HepG2 (cell line): ENCODE data around the gene ENTPD6. TPM values are rescaled to one million over a fixed set of nuclear protein-coding genes. Genes with fewer than 3 reads are reported as not detected.
A peak's percentile ranks its signal among the peaks of the same experiment; 100 is the strongest.

Experiments used
- CBFB ChIP-seq: sonication (generic); formaldehyde crosslinking; IDR thresholded peaks from 2 replicates; pipeline ENCODE4 v1.4.0; 2020; ENCODE audit warnings: missing genetic modification reagents
- DNMT1 ChIP-seq: sonication (generic); formaldehyde crosslinking; IDR thresholded peaks from 2 replicates; pipeline ENCODE4 v1.5.1; 2020; ENCODE audit warnings: mild to moderate bottlenecking, missing genetic modification reagents
- HHEX ChIP-seq: IDR thresholded peaks from 2 replicates; pipeline ENCODE4 v1.6.1; 2016; ENCODE audit warnings: control low read depth
- NCOA1 ChIP-seq: sonication (generic); formaldehyde crosslinking; IDR thresholded peaks from 2 replicates; pipeline ENCODE4 v1.9.0; 2021; ENCODE audit warnings: missing genetic modification reagents
- NCOA5 ChIP-seq: sonication (generic); formaldehyde crosslinking; IDR thresholded peaks from 2 replicates; pipeline ENCODE4 v1.4.0; 2020; ENCODE audit warnings: missing genetic modification reagents
- NR2F2 ChIP-seq: IDR thresholded peaks from 2 replicates; pipeline ENCODE4 v1.6.1; 2012; ENCODE audit warnings: low read depth, inconsistent platforms, borderline replicate concordance
- NRL ChIP-seq: sonication (generic); formaldehyde crosslinking; IDR thresholded peaks from 2 replicates; pipeline ENCODE4 v1.5.0; 2020; ENCODE audit warnings: missing genetic modification reagents, mild to moderate bottlenecking, moderate library complexity, borderline replicate concordance
- RORA ChIP-seq: sonication (generic); formaldehyde crosslinking; IDR thresholded peaks from 2 replicates; pipeline ENCODE4 v1.5.0; 2020; ENCODE audit warnings: mild to moderate bottlenecking, missing genetic modification reagents, moderate library complexity
- TAF1 ChIP-seq: sonication (generic); formaldehyde crosslinking; IDR thresholded peaks from 2 replicates; pipeline ENCODE4 v1.4.0; 2020; ENCODE audit warnings: missing genetic modification reagents
- TFDP2 ChIP-seq: sonication (generic); formaldehyde crosslinking; IDR thresholded peaks from 2 replicates; pipeline ENCODE4 v1.4.0; 2020; ENCODE audit warnings: missing genetic modification reagents
- THRA ChIP-seq: sonication (generic); formaldehyde crosslinking; IDR thresholded peaks from 2 replicates; pipeline ENCODE4 v1.4.0; 2020; ENCODE audit warnings: missing genetic modification reagents, borderline replicate concordance
- YY1 ChIP-seq: IDR thresholded peaks from 2 replicates; pipeline ENCODE4 v1.6.1; 2011; ENCODE audit warnings: low read length, low read depth, moderate library complexity, mild to moderate bottlenecking; ENCODE audit not compliant: insufficient read depth, insufficient replicate concordance
- ZKSCAN5 ChIP-seq: sonication (generic); formaldehyde crosslinking; IDR thresholded peaks from 2 replicates; pipeline ENCODE4 v1.5.1; 2020; ENCODE audit warnings: mild to moderate bottlenecking, missing genetic modification reagents
- ZNF10 ChIP-seq: sonication (generic); formaldehyde crosslinking; IDR thresholded peaks from 2 replicates; pipeline ENCODE4 v1.4.0; 2020; ENCODE audit warnings: mild to moderate bottlenecking, low read depth, missing genetic modification reagents, borderline replicate concordance
- ZNF207 ChIP-seq: fragments of 450-650 bp; IDR thresholded peaks from 2 replicates; pipeline ENCODE4 v1.6.1; 2016; ENCODE audit warnings: antibody characterized with exemption, borderline replicate concordance
- ZNF235 ChIP-seq: sonication (generic); formaldehyde crosslinking; IDR thresholded peaks from 2 replicates; pipeline ENCODE4 v1.8.1; 2023; ENCODE audit warnings: mild to moderate bottlenecking, missing genetic modification reagents, borderline replicate concordance
- ZNF251 ChIP-seq: sonication (generic); formaldehyde crosslinking; IDR thresholded peaks from 2 replicates; pipeline ENCODE4 v1.9.0; 2021; ENCODE audit warnings: mild to moderate bottlenecking, missing genetic modification reagents
- ZNF256 ChIP-seq: sonication (generic); formaldehyde crosslinking; conservative IDR thresholded peaks from 2 replicates; pipeline ENCODE4 v1.4.0; 2020; ENCODE audit warnings: missing genetic modification reagents
- ZNF446 ChIP-seq: sonication (generic); formaldehyde crosslinking; IDR thresholded peaks from 2 replicates; pipeline ENCODE4 v1.5.0; 2020; ENCODE audit warnings: mild to moderate bottlenecking, missing genetic modification reagents
- ZNF749 ChIP-seq: sonication (generic); formaldehyde crosslinking; IDR thresholded peaks from 2 replicates; pipeline ENCODE4 v1.8.0; 2022; ENCODE audit warnings: mild to moderate bottlenecking, missing genetic modification reagents, moderate library complexity, borderline replicate concordance
- ZNF792 ChIP-seq: IDR thresholded peaks from 2 replicates; pipeline ENCODE4 v1.6.1; 2016
- ZSCAN9 ChIP-seq: IDR thresholded peaks from 2 replicates; pipeline ENCODE4 v1.6.1; 2016; ENCODE audit warnings: borderline replicate concordance
- ZUFSP ChIP-seq: sonication (generic); formaldehyde crosslinking; IDR thresholded peaks from 2 replicates; pipeline ENCODE4 v1.9.0; 2021; ENCODE audit warnings: missing genetic modification reagents, mild to moderate bottlenecking, borderline replicate concordance
- polyA plus RNA-seq, 8 experiments: library from polyadenylated mRNA; depleted of rRNA in 3 of 8; stranded (reverse) in 7 of 8; unstranded in 1 of 8; fragments of >200 nt; fragmentation: Illumina TruSeq in 4 of 8; extraction: Trizol in 4 of 8; gene quantifications; 2 replicates each; pipeline versions ENCODE4 v1.2.1 to v1.2.3, GENCODE V29; 2011 to 2016; ENCODE audit warnings: low read depth in 4 of 8, missing spikeins in 1 of 8, mixed read lengths in 1 of 8; ENCODE audit not compliant: insufficient read depth in 1 of 8
- total RNA-seq, 5 experiments: library from RNA; depleted of rRNA; stranded (reverse); fragments of >200 nt; fragmentation: Illumina TruSeq; extraction: Trizol; gene quantifications; 2 replicates each; pipeline ENCODE4 v1.2.3, GENCODE V29; 2016; ENCODE audit warnings: low read depth in 1 of 5
- TF ChIP-seq, protein P1 (sequence below): sonication (generic); formaldehyde crosslinking; IDR thresholded peaks from 2 replicates; pipeline ENCODE4; 2020; ENCODE audit warnings: missing genetic modification reagents, mild to moderate bottlenecking, borderline replicate concordance

ENTPD6 gene
- total and polyA plus RNA-seq, 2 of the 13 experiments (the other 11 are each of a cell fraction or from before 2014, with no cell fraction given) = 164 to 172 TPM

- TF ChIP-seq ZUFSP (CRISPR knock-in tag) (no peak), ZKSCAN5 (no peak; the same call in 1 of the 2 replicates), ZNF10 (no peak), TFDP2 (CRISPR knock-in tag) (no peak), ZNF256 (CRISPR knock-in tag) (peak; percentile 20; the same call in 1 of the 2 replicates), NCOA1 (CRISPR knock-in tag) (0 out of 2 replicates have a peak, but pooled peaks have one; percentile 2), RORA (CRISPR knock-in tag) (no peak), NRL (CRISPR knock-in tag) (no peak), TAF1 (no peak), ZNF235 (CRISPR knock-in tag) (no peak), ZNF792 (CRISPR knock-in tag) (no peak; the same call in 1 of the 2 replicates), ZNF207 (no peak), ZNF749 (no peak; the same call in 1 of the 2 replicates), DNMT1 (no peak; the same call in 1 of the 2 replicates), NCOA5 (CRISPR knock-in tag) (no peak), ZNF446 (CRISPR knock-in tag) (no peak; the same call in 1 of the 2 replicates), THRA (no peak), ZNF251 (CRISPR knock-in tag) (no peak), ZSCAN9 (CRISPR knock-in tag) (no peak), HHEX (no peak), YY1 (no peak), CBFB (CRISPR knock-in tag) (no peak), NR2F2 (no peak; the same call in 1 of the 2 replicates)
- TF ChIP-seq, protein P1, sequence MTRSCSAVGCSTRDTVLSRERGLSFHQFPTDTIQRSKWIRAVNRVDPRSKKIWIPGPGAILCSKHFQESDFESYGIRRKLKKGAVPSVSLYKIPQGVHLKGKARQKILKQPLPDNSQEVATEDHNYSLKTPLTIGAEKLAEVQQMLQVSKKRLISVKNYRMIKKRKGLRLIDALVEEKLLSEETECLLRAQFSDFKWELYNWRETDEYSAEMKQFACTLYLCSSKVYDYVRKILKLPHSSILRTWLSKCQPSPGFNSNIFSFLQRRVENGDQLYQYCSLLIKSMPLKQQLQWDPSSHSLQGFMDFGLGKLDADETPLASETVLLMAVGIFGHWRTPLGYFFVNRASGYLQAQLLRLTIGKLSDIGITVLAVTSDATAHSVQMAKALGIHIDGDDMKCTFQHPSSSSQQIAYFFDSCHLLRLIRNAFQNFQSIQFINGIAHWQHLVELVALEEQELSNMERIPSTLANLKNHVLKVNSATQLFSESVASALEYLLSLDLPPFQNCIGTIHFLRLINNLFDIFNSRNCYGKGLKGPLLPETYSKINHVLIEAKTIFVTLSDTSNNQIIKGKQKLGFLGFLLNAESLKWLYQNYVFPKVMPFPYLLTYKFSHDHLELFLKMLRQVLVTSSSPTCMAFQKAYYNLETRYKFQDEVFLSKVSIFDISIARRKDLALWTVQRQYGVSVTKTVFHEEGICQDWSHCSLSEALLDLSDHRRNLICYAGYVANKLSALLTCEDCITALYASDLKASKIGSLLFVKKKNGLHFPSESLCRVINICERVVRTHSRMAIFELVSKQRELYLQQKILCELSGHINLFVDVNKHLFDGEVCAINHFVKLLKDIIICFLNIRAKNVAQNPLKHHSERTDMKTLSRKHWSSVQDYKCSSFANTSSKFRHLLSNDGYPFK (CRISPR knock-in tag) = peak; percentile 56; the same call in 1 of the 2 replicates
Observed at GRCh38 chr20:25195962-25196785, 662 bp downstream of the ENTPD6 start (continued).
